HepG2 (cell line): Measurements from ENCODE around the gene ALDOA. TPM values are rescaled to one million over a fixed set of nuclear protein-coding genes. Genes with fewer than 3 reads are reported as not detected.
A peak's percentile ranks its signal among the peaks of the same experiment; 100 is the strongest.

Experiments
- FOXO4 ChIP-seq: sonication (generic); formaldehyde crosslinking; conservative IDR thresholded peaks from 2 replicates; pipeline ENCODE4 v1.8.1; 2023; ENCODE audit warnings: missing genetic modification reagents
- FOXP1 ChIP-seq, 2 experiments: fragments of 450-650 bp in 1 of 2; IDR thresholded peaks; 2 replicates each; pipeline ENCODE4 v1.6.1; 2017 to 2018; ENCODE audit warnings: antibody characterized with exemption in 1 of 2
- IKZF4 ChIP-seq: sonication (generic); formaldehyde crosslinking; IDR thresholded peaks from 2 replicates; pipeline ENCODE4 v1.5.1; 2020; ENCODE audit warnings: borderline replicate concordance, mild to moderate bottlenecking, low read depth, missing genetic modification reagents; ENCODE audit errors: not compliant biosample characterization
- MED1 ChIP-seq: sonication (generic); formaldehyde crosslinking; IDR thresholded peaks from 2 replicates; pipeline ENCODE4 v1.4.0; 2020; ENCODE audit warnings: missing genetic modification reagents
- MIER2 ChIP-seq: IDR thresholded peaks from 2 replicates; pipeline ENCODE4 v1.6.1; 2016; ENCODE audit warnings: missing biosample characterization, missing genetic modification reagents
- MLLT10 ChIP-seq: sonication (generic); formaldehyde crosslinking; IDR thresholded peaks from 2 replicates; pipeline ENCODE4 v1.4.0; 2020; ENCODE audit warnings: missing genetic modification reagents
- MZF1 ChIP-seq: sonication (generic); formaldehyde crosslinking; IDR thresholded peaks from 2 replicates; pipeline ENCODE4 v1.8.1; 2023; ENCODE audit warnings: mild to moderate bottlenecking, missing genetic modification reagents, borderline replicate concordance
- PHF8 ChIP-seq: sonication (generic); formaldehyde crosslinking; IDR thresholded peaks from 2 replicates; pipeline ENCODE4 v1.5.0; 2020; ENCODE audit warnings: missing genetic modification reagents
- RBFOX2 ChIP-seq: fragments of 200-400 bp; formaldehyde crosslinking; IDR thresholded peaks from 2 replicates; pipeline ENCODE4 v1.6.1; 2017; ENCODE audit warnings: low read depth, mild to moderate bottlenecking, low read length
- SCMH1 ChIP-seq: sonication (generic); formaldehyde crosslinking; IDR thresholded peaks from 2 replicates; pipeline ENCODE4 v1.9.0; 2021; ENCODE audit warnings: missing genetic modification reagents, mild to moderate bottlenecking, borderline replicate concordance
- SRSF4 ChIP-seq: fragments of 200-400 bp; formaldehyde crosslinking; IDR thresholded peaks from one replicate; pipeline ENCODE4 v1.6.1; 2018; ENCODE audit warnings: mild to moderate bottlenecking, low read depth, low read length, moderate library complexity; ENCODE audit not compliant: poor library complexity, severe bottlenecking
- TBP ChIP-seq: sonication (generic); formaldehyde crosslinking; IDR thresholded peaks from 2 replicates; pipeline ENCODE4 v1.5.0; 2020; ENCODE audit warnings: missing genetic modification reagents
- TCF7L2 ChIP-seq: IDR thresholded peaks from 2 replicates; pipeline ENCODE4 v1.6.1; 2011; ENCODE audit warnings: mild to moderate bottlenecking, low read depth, low read length, moderate library complexity
- TERF1 ChIP-seq: sonication (generic); formaldehyde crosslinking; IDR thresholded peaks from 2 replicates; pipeline ENCODE4 v1.8.0; 2022; ENCODE audit warnings: mild to moderate bottlenecking, missing genetic modification reagents, moderate library complexity
- THAP8 ChIP-seq: sonication (generic); formaldehyde crosslinking; IDR thresholded peaks from 2 replicates; pipeline ENCODE4 v1.5.1; 2020; ENCODE audit warnings: missing genetic modification reagents, mild to moderate bottlenecking, borderline replicate concordance
- ZC3H4 ChIP-seq: sonication (generic); formaldehyde crosslinking; IDR thresholded peaks from 2 replicates; pipeline ENCODE4 v1.4.0; 2020; ENCODE audit warnings: missing genetic modification reagents, borderline replicate concordance
- ZNF143 ChIP-seq: sonication (generic); formaldehyde crosslinking; IDR thresholded peaks from 2 replicates; pipeline ENCODE4 v1.4.0; 2020; ENCODE audit warnings: missing genetic modification reagents
- ZNF446 ChIP-seq: sonication (generic); formaldehyde crosslinking; IDR thresholded peaks from 2 replicates; pipeline ENCODE4 v1.5.0; 2020; ENCODE audit warnings: mild to moderate bottlenecking, missing genetic modification reagents
- ZNF775 ChIP-seq: sonication (generic); formaldehyde crosslinking; IDR thresholded peaks from 2 replicates; pipeline ENCODE4 v1.4.0; 2020; ENCODE audit warnings: missing genetic modification reagents, mild to moderate bottlenecking, moderate library complexity, borderline replicate concordance
- ZNF776 ChIP-seq: sonication (generic); formaldehyde crosslinking; IDR thresholded peaks from 2 replicates; pipeline ENCODE4 v1.4.0; 2020; ENCODE audit warnings: mild to moderate bottlenecking, missing genetic modification reagents
- ZNF784 ChIP-seq: sonication (generic); formaldehyde crosslinking; IDR thresholded peaks from 2 replicates; pipeline ENCODE4 v1.5.1; 2020; ENCODE audit warnings: missing genetic modification reagents, mild to moderate bottlenecking, borderline replicate concordance
- ZNF891 ChIP-seq: sonication (generic); formaldehyde crosslinking; IDR thresholded peaks from 2 replicates; pipeline ENCODE4 v1.5.0; 2020; ENCODE audit warnings: mild to moderate bottlenecking, missing genetic modification reagents
- ZSCAN30 ChIP-seq: sonication (generic); formaldehyde crosslinking; IDR thresholded peaks from 2 replicates; pipeline ENCODE4 v1.5.0; 2020; ENCODE audit warnings: mild to moderate bottlenecking, missing genetic modification reagents
- polyA plus RNA-seq, 8 experiments: library from polyadenylated mRNA; depleted of rRNA in 3 of 8; stranded (reverse) in 7 of 8; unstranded in 1 of 8; fragments of >200 nt; fragmentation: Illumina TruSeq in 4 of 8; extraction: Trizol in 4 of 8; gene quantifications; 2 replicates each; pipeline versions ENCODE4 v1.2.1 to v1.2.3, GENCODE V29; 2011 to 2016; ENCODE audit warnings: low read depth in 4 of 8, missing spikeins in 1 of 8, mixed read lengths in 1 of 8; ENCODE audit not compliant: insufficient read depth in 1 of 8
- total RNA-seq, 5 experiments: library from RNA; depleted of rRNA; stranded (reverse); fragments of >200 nt; fragmentation: Illumina TruSeq; extraction: Trizol; gene quantifications; 2 replicates each; pipeline ENCODE4 v1.2.3, GENCODE V29; 2016; ENCODE audit warnings: low read depth in 1 of 5
- TF ChIP-seq, protein P1 (sequence below): sonication (generic); formaldehyde crosslinking; IDR thresholded peaks from 2 replicates; pipeline ENCODE4 v1.4.0; 2020; ENCODE audit warnings: mild to moderate bottlenecking, missing genetic modification reagents

The ALDOA gene
- total and polyA plus RNA-seq, 2 of the 13 experiments (the other 11 are each of a cell fraction or from before 2014, with no cell fraction given): 925 to 1,884 TPM

DNA sequence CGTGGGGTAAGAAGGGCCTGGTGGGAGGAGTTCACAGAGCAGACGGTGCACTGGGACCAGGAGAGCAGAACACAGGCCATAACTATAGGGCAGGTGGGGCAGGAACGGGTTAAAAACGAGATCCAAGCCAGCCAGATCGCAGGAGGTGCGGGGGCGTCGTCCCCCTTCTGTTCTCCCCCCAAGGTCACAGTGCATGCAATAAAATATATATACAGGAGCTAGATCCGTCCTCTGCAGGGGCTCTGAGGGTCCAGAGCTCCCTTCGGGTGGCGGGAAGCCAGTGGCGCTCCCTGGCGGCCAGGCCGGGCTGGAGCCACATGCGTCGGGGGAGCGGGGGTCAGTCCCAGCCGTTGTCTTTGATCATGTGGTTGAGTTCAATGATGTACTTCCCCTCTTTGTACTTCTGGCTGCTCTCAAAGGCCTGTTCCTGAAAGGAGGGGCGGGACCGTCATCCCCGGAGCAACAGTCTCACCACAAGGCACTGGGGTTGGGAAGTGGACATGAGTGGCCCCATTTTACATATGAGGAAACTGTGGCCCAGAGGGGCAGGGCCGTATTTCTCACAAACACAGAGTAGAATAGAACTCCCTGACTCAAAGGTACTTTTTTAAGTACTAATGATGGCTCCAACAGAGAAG is 26.9 kb downstream of the ALDOA start (continued):
- TF ChIP-seq ZNF891 (CRISPR knock-in tag): no peak
- peak; percentile 90; the same call in 1 of the 2 replicates for TF ChIP-seq ZNF775 (CRISPR knock-in tag)
- no peak for TF ChIP-seq FOXP1 (IDR thresholded peaks at IDR 0.05)
- TF ChIP-seq FOXP1 (CRISPR knock-in tag; IDR thresholded peaks at IDR 0.05): 0 out of 2 replicates have a peak, but pooled peaks have one; percentile 32
- TF ChIP-seq THAP8 (CRISPR knock-in tag): no peak
- TF ChIP-seq TBP (CRISPR knock-in tag): no peak
- TF ChIP-seq FOXO4: no peak
- no peak for TF ChIP-seq MIER2
- TF ChIP-seq ZC3H4 (CRISPR knock-in tag): no peak
- TF ChIP-seq ZNF446 (CRISPR knock-in tag): no peak
- no peak for TF ChIP-seq MLLT10 (CRISPR knock-in tag)
- TF ChIP-seq TCF7L2: no peak
- TF ChIP-seq ZNF776 (CRISPR knock-in tag): peak; percentile 84; the same call in 1 of the 2 replicates
- peak; percentile 19; the same call in 1 of the 2 replicates for TF ChIP-seq PHF8
- no peak for TF ChIP-seq IKZF4 (CRISPR knock-in tag)
- TF ChIP-seq MED1: peak; percentile 83
- TF ChIP-seq ZNF143 (CRISPR knock-in tag): no peak
- TF ChIP-seq, protein P1, sequence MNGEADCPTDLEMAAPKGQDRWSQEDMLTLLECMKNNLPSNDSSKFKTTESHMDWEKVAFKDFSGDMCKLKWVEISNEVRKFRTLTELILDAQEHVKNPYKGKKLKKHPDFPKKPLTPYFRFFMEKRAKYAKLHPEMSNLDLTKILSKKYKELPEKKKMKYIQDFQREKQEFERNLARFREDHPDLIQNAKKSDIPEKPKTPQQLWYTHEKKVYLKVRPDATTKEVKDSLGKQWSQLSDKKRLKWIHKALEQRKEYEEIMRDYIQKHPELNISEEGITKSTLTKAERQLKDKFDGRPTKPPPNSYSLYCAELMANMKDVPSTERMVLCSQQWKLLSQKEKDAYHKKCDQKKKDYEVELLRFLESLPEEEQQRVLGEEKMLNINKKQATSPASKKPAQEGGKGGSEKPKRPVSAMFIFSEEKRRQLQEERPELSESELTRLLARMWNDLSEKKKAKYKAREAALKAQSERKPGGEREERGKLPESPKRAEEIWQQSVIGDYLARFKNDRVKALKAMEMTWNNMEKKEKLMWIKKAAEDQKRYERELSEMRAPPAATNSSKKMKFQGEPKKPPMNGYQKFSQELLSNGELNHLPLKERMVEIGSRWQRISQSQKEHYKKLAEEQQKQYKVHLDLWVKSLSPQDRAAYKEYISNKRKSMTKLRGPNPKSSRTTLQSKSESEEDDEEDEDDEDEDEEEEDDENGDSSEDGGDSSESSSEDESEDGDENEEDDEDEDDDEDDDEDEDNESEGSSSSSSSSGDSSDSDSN (CRISPR knock-in tag): peak; percentile 52
- no peak for TF ChIP-seq ZSCAN30 (CRISPR knock-in tag)
- no peak for TF ChIP-seq SCMH1 (CRISPR knock-in tag)
- TF ChIP-seq RBFOX2: no peak
- TF ChIP-seq TERF1 (CRISPR knock-in tag): no peak
- no peak for TF ChIP-seq MZF1
- no peak for TF ChIP-seq SRSF4
- no peak for TF ChIP-seq ZNF784 (CRISPR knock-in tag)
